Heart left ventricle (tissue), 16 donors: ENCODE measurements around the gene CCDC197. TPM values are rescaled to one million over a fixed set of nuclear protein-coding genes. Genes with fewer than 3 reads are reported as not detected.
A peak's percentile ranks its signal among the peaks of the same experiment; 100 is the strongest.

ENCODE experiments used
- ATAC-seq, 4 donors: fragments of 200-7000 bp; cut with Tn5 transposase; one replicate each; pipeline ENCODE4 v1.9.1; 2020 to 2022; ENCODE audit warnings: moderate library complexity in 4 of 4, mild to moderate bottlenecking in 3 of 4, moderate number of reproducible peaks in 1 of 4
- DNase-seq, 5 donors: peaks; one replicate each; pipeline ENCODE4 v3.0.0-alpha.2; 2020
- H3K27ac ChIP-seq, 12 donors: fragments of 200-600 bp; sonication (generic) in 4 of 12; one replicate each; pipeline versions ENCODE4 v1.5.0 to v1.8.0; 2016 to 2022; ENCODE audit warnings: mild to moderate bottlenecking in 2 of 12
- H3K27me3 ChIP-seq, 9 donors: fragments of 200-600 bp; sonication (generic) in 2 of 9; one replicate each; pipeline versions ENCODE4 v1.5.1 to v1.8.0; 2016 to 2022; ENCODE audit warnings: mild to moderate bottlenecking in 3 of 9
- H3K36me3 ChIP-seq, 9 donors: fragments of 200-600 bp; sonication (generic) in 2 of 9; one replicate each; pipeline versions ENCODE4 v1.5.0 to v1.8.0; 2018 to 2022; ENCODE audit warnings: mild to moderate bottlenecking in 2 of 9
- H3K4me1 ChIP-seq, 12 donors: fragments of 200-600 bp; sonication (generic) in 4 of 12; one replicate each; pipeline versions ENCODE4 v1.5.0 to v1.8.0; 2016 to 2022; ENCODE audit warnings: mild to moderate bottlenecking in 3 of 12
- H3K4me3 ChIP-seq, 12 donors: fragments of 200-600 bp; sonication (generic) in 4 of 12; one replicate each; pipeline versions ENCODE4 v1.5.0 to v1.8.0; 2017 to 2022; ENCODE audit warnings: mild to moderate bottlenecking in 9 of 12, moderate library complexity in 4 of 12
- H3K9me3 ChIP-seq, 12 donors: fragments of 200-600 bp; sonication (generic) in 4 of 12; one replicate each; pipeline versions ENCODE4 v1.5.0 to v1.8.0; 2016 to 2022; ENCODE audit warnings: mild to moderate bottlenecking in 1 of 12
- CTCF ChIP-seq, 12 donors: fragments of 200-600 bp; sonication (generic) in 4 of 12; IDR thresholded peaks; one replicate each; pipeline versions ENCODE4 v1.5.0 to v1.8.0; 2018 to 2022; ENCODE audit warnings: antibody characterized with exemption in 12 of 12, mild to moderate bottlenecking in 5 of 12
- POLR2A ChIP-seq, 2 donors: fragments of 450-650 bp; IDR thresholded peaks; one replicate each; pipeline ENCODE4 v1.6.1; 2017; ENCODE audit warnings: antibody characterized with exemption in 2 of 2, mild to moderate bottlenecking in 2 of 2, moderate library complexity in 2 of 2
- WGBS, 4 donors: extraction: QIAGEN DNeasy Blood & Tissue Kit in 2 of 4; methylation state at CpG; one replicate each; pipeline versions ENCODE4 v1.1.5 to v1.1.7; 2013 to 2018; 5-methylcytosine and 5-hydroxymethylcytosine counted together
- intact Hi-C, 10 donors: fragments of 100-400 bp; cut with DNase I; formaldehyde crosslinking; loops; one replicate each; pipeline versions ENCODE4 v1.11.1 to v1.14.2; 2022
- polyA plus RNA-seq, 2 donors: library from polyadenylated mRNA; stranded (reverse); fragments of 200-250 nt; gene quantifications; one replicate each; pipeline ENCODE4 v1.2.3, GENCODE V29; 2013
- total RNA-seq, 9 donors: library from RNA; depleted of rRNA in 2 of 9; stranded (reverse); fragments of >200 nt in 2 of 9; fragmentation: NEBNext Ultra II Directional in 3 of 9; extraction: Animal tissue kit (Norgen Biotek cat#: 25700) in 3 of 9; gene quantifications; one replicate each; pipeline versions ENCODE4 v1.1.0 to v1.2.4, GENCODE V29; 2016 to 2023
- donor health status: ischemic (EF 13 %, LVEDD 7.1; RV severe dilation, severe dysfunction).
- donor health status: healthy with polysubstance abuse.
- donor health status: DM: no; HTN: yes; CAD: no.
- donor health status: DM: no; HTN: no; CAD: no.
- donor health status: ischemic (EF 25% LVEDD 6.9; RV normal size, moderate dysfunction).
- donor health status: ischemic (EF 25% LVEDD 5.7; RV mildly dilated, moderate dysfunction).
- donor health status: healthy.
- donor health status: DM: yes; HTN: yes; CAD: no.
- donor health status: ischemic (EF 35%, LVEDD 5.7; RV mildly dilated, moderate dysfunction).
- donor health status: nonischemic (EF 11% LVEDD 7.7; RV severe dilation, severe dysfunction).
- donor health status: DM: yes; HTN: yes; CAD: no.
- donor health status: PGD.
- donor health status: ischemic (EF 29% LVEDD 5.4; RV normal size, mild dysfunction).
- donor health status: nonischemic (EF 23%, LVEDD 6.1; RV moderate dilation, normal function).

CCDC197 gene
- total and polyA plus RNA-seq, 11 donors, result 0.23 to 1.4 (median 0.88) TPM; not detected in 4

GRCh38 chr14:93974299-93974698, 22.8 kb upstream of the CCDC197 start:
- peaks cover 0 to 2% (median 0%) of the 10 kb centered on the region in 9 donors for H3K36me3 ChIP-seq
- no peaks in the 10 kb centered on the region for H3K27me3 ChIP-seq
- no peaks in the 10 kb centered on the region for H3K9me3 ChIP-seq
- intact Hi-C loops, result no loop called here
- peak; percentile 21 to 43 (median 34) for ATAC-seq
- peaks cover 0 to 86% (median 34%) of the 10 kb centered on the region in 12 donors for H3K4me1 ChIP-seq
- DNase-seq, result no peak
- no peak for TF ChIP-seq POLR2A (IDR thresholded peaks at IDR 0.05)
- no peak for TF ChIP-seq CTCF (IDR thresholded peaks at IDR 0.05)
- H3K27ac ChIP-seq, result peak overlapping the region; percentile 57 to 97 (median 92)
- WGBS, 4 donors, result 41 to 57% (median 47%) methylated on average over 6 of the region's 6 CpGs
- H3K4me3 ChIP-seq, result peak overlapping the region in 11 of 12 donors; percentile 30 to 62 (median 55)

- peak; percentile 40 to 72 (median 63) for ATAC-seq
- Histone ChIP-seq H3K4me1 (peaks cover 0 to 85% (median 28%) of the 10 kb centered on the region in 12 donors), H3K27ac (peak overlapping the region; percentile 57 to 97 (median 92)), H3K4me3 (peak overlapping the region; percentile 12 to 62 (median 54)), H3K27me3 (no peaks in the 10 kb centered on the region), H3K9me3 (no peaks in the 10 kb centered on the region), H3K36me3 (no peaks in the 10 kb centered on the region)
- intact Hi-C loops, result no loop called here
- TF ChIP-seq POLR2A (IDR thresholded peaks at IDR 0.05) (peak in 1 of 2 donors; percentile 9), CTCF (IDR thresholded peaks at IDR 0.05) (no peak)
- 36 to 53% (median 44%) methylated on average over 3 to 12 of the region's 12 CpGs for WGBS, 4 donors
- DNase-seq, result peak in 2 of 5 donors; percentile 81 to 83
Observed at GRCh38 chr14:93974833-93975232, 22.3 kb upstream of the CCDC197 start.

- peak; percentile 43 to 63 (median 53) for ATAC-seq
- Histone ChIP-seq H3K27me3 (no peaks in the 10 kb centered on the region), H3K9me3 (no peaks in the 10 kb centered on the region), H3K4me3 (peak overlapping the region; percentile 27 to 62 (median 54)), H3K4me1 (peaks cover 0 to 83% (median 24%) of the 10 kb centered on the region in 12 donors), H3K36me3 (no peaks in the 10 kb centered on the region), H3K27ac (peak overlapping the region; percentile 74 to 97 (median 92))
- intact Hi-C loops, result loop anchor here in 1 of 10 donors (1.0 kb wide), 1 partner anchor 25 kb away; no protein-coding TSS in a partner anchor
- 35 to 45% (median 39%) methylated on average over 9 of the region's 9 CpGs for WGBS, 4 donors
- DNase-seq, result no peak
- TF ChIP-seq POLR2A (IDR thresholded peaks at IDR 0.05) (no peak), CTCF (IDR thresholded peaks at IDR 0.05) (peak in 1 of 12 donors; percentile 5)
Observed at GRCh38 chr14:93975791-93976476, 21.2 kb upstream of the CCDC197 start.

GRCh38 chr14:93976477-93977057, 20.5 kb upstream of the CCDC197 start, which contains the start of gene ASB2:
Gene ASB2, minus strand, starts transcription at chr14:93976570. Its CDS starts 12,031 bp downstream, at chr14:93964539.
- H3K4me3 ChIP-seq, result peak within 1 kb of the TSS; percentile 27 to 62 (median 54)
- peak in 4 of 5 donors; percentile 52 to 67 (median 65) for DNase-seq
- no peaks in the 10 kb centered on the region for H3K27me3 ChIP-seq
- TF ChIP-seq POLR2A (IDR thresholded peaks at IDR 0.05) (peak in 1 of 2 donors; percentile 54), CTCF (IDR thresholded peaks at IDR 0.05) (no peak)
- H3K36me3 ChIP-seq, result no peaks in the 10 kb centered on the region
- no peaks in the 10 kb centered on the region for H3K9me3 ChIP-seq
- 8 to 14% (median 12%) methylated on average over 12 of the region's 12 CpGs for WGBS, 4 donors
- peaks cover 0 to 83% (median 24%) of the 10 kb centered on the region in 12 donors for H3K4me1 ChIP-seq
- peak; percentile 26 to 56 (median 38) for ATAC-seq
- intact Hi-C loops, result loop anchor here in 1 of 10 donors (1.0 kb wide), 1 partner anchor 25 kb away; no protein-coding TSS in a partner anchor
- peak within 1 kb of the TSS; percentile 74 to 97 (median 92) for H3K27ac ChIP-seq
